HCT116 (cell line): Measurements from ENCODE around the gene EVC. TPM values are rescaled to one million over a fixed set of nuclear protein-coding genes. Genes with fewer than 3 reads are reported as not detected.

Source experiments
- ATAC-seq: fragments of 200-7000 bp; cut with Tn5 transposase; 2 replicates; pipeline ENCODE4 v1.9.1; 2020; ENCODE audit warnings: mild to moderate bottlenecking, moderate library complexity
- BruUV-seq: library from RNA; stranded (reverse); fragments of 400-500 nt; replicated peaks from 2 replicates; lab custom pipeline; 2021; lab: Mats Ljungman, UMichigan
- CTCF ChIA-PET: fragments of 300-600 bp; sonication (Branson Sonifier 250); formaldehyde crosslinking; loops from one replicate; lab custom pipeline; 2021; ENCODE audit warnings: antibody characterized with exemption; lab: Charles Lee
- POLR2A ChIA-PET: fragments of 300-600, 350-600 bp; sonication (Branson Sonifier 250); formaldehyde crosslinking; loops from one replicate; lab custom pipeline; 2021; ENCODE audit warnings: antibody characterized with exemption; lab: Charles Lee
- RAD21 ChIA-PET, 2 experiments: fragments of 300-600 bp; sonication (Branson Sonifier 250); formaldehyde crosslinking; loops; one replicate each; lab custom pipeline; 2023; ENCODE audit warnings: low total read pairs in 2 of 2; ENCODE audit not compliant: uncharacterized antibody in 2 of 2, unreplicated experiment in 2 of 2, low non-redundant PET in 1 of 2; lab: Charles Lee
- DNase-seq: peaks from one replicate; pipeline ENCODE4 v3.0.0-alpha.2; 2010; ENCODE audit warnings: low read depth, low spot score
- H2AFZ ChIP-seq: fragments of 200-600 bp; shearing (Covaris generic), sonication (generic); 2 replicates; pipeline ENCODE4 v1.6.1; 2017; ENCODE audit warnings: low read depth, mixed run types, mixed read lengths, antibody characterized with exemption, low read length; ENCODE audit not compliant: poor library complexity, severe bottlenecking
- H3K27ac ChIP-seq: 2 replicates; pipeline ENCODE4 v1.5.1; 2012; ENCODE audit warnings: low read depth, low read length
- H3K27me3 ChIP-seq: fragments of 200-600 bp; sonication (generic); 2 replicates; pipeline ENCODE4 v1.6.1; 2016; ENCODE audit warnings: mixed run types, low read length, mixed read lengths; ENCODE audit not compliant: insufficient read depth
- H3K36me3 ChIP-seq, 2 experiments: fragments of 200-500 bp in 1 of 2; fragments of 200-600 bp in 1 of 2; sonication (Bioruptor generic) in 1 of 2; sonication (generic) in 1 of 2; 2 replicates each; pipeline versions ENCODE4 v1.5.1 to v1.6.1; 2014 to 2016; ENCODE audit warnings: low read length in 2 of 2, inconsistent platforms in 1 of 2, mixed read lengths in 1 of 2, mixed run types in 1 of 2; ENCODE audit not compliant: insufficient read depth in 2 of 2, control insufficient read depth in 1 of 2
- H3K4me1 ChIP-seq, 2 experiments: fragments of 200-600 bp in 1 of 2; sonication (generic) in 1 of 2; 2 replicates each; pipeline versions ENCODE4 v1.5.1 to v1.6.1; 2012 to 2017; ENCODE audit warnings: low read length in 2 of 2, inconsistent platforms in 1 of 2, mild to moderate bottlenecking in 1 of 2, mixed read lengths in 1 of 2, mixed run types in 1 of 2, moderate library complexity in 1 of 2; ENCODE audit not compliant: insufficient read depth in 2 of 2, control insufficient read depth in 1 of 2
- H3K4me2 ChIP-seq: fragments of 200-600 bp; sonication (generic); 2 replicates; pipeline ENCODE4 v1.6.1; 2017; ENCODE audit warnings: mixed run types, low read length, mixed read lengths
- H3K4me3 ChIP-seq, 2 experiments: fragments of 200-600 bp in 1 of 2; sonication (generic) in 1 of 2; replicated peaks in 1 of 2; 2 replicates each; pipeline ENCODE4 v1.5.1; 2011 to 2016; ENCODE audit warnings: low read length in 2 of 2, control low read depth in 1 of 2, low read depth in 1 of 2, mild to moderate bottlenecking in 1 of 2, mixed read lengths in 1 of 2, mixed run types in 1 of 2
- H3K79me2 ChIP-seq: fragments of 200-600 bp; sonication (generic); 2 replicates; pipeline ENCODE4 v1.6.1; 2017; ENCODE audit warnings: mild to moderate bottlenecking, mixed run types, low read length, moderate library complexity, mixed read lengths; ENCODE audit not compliant: insufficient read depth
- H3K9ac ChIP-seq: fragments of 200-600 bp; sonication (generic); 2 replicates; pipeline ENCODE4 v1.6.1; 2016; ENCODE audit warnings: low read length, mixed read lengths
- H3K9me2 ChIP-seq: fragments of 200-600 bp; sonication (generic), shearing (Covaris generic); 2 replicates; pipeline ENCODE4 v1.6.1; 2017; ENCODE audit warnings: mixed run types, mild to moderate bottlenecking, moderate library complexity; ENCODE audit not compliant: insufficient read depth
- H3K9me3 ChIP-seq, 2 experiments: fragments of 200-500 bp in 1 of 2; fragments of 200-600 bp in 1 of 2; sonication (Bioruptor generic) in 1 of 2; sonication (generic) in 1 of 2; 2 replicates each; pipeline ENCODE4 v1.6.1; 2014 to 2017; ENCODE audit warnings: low read length in 2 of 2, mixed read lengths in 2 of 2, inconsistent platforms in 1 of 2, low read depth in 1 of 2, mild to moderate bottlenecking in 1 of 2, mixed run types in 1 of 2, moderate library complexity in 1 of 2; ENCODE audit not compliant: control insufficient read depth in 1 of 2, insufficient read depth in 1 of 2
- H4K20me1 ChIP-seq: fragments of 200-600 bp; sonication (generic), shearing (Covaris generic); 2 replicates; pipeline ENCODE4 v1.6.1; 2017; ENCODE audit warnings: mixed run types, mild to moderate bottlenecking, moderate library complexity; ENCODE audit not compliant: insufficient read depth
- ATF3 ChIP-seq: IDR thresholded peaks from 2 replicates; pipeline ENCODE4 v1.6.1; 2012
- CEBPB ChIP-seq: IDR thresholded peaks from 2 replicates; pipeline ENCODE4 v1.6.1; 2012; ENCODE audit warnings: low read depth
- CTCF ChIP-seq, 3 experiments: fragments of 200-600 bp in 1 of 3; sonication (generic) in 1 of 3; IDR thresholded peaks in 2 of 3; conservative IDR thresholded peaks in 1 of 3; 2 replicates each; pipeline ENCODE4 v1.5.1; 2012 to 2017; ENCODE audit warnings: low read depth in 2 of 3, low read length in 2 of 3, antibody characterized with exemption in 1 of 3, borderline replicate concordance in 1 of 3, control low read depth in 1 of 3, mild to moderate bottlenecking in 1 of 3, mixed read lengths in 1 of 3, mixed run types in 1 of 3, moderate library complexity in 1 of 3; ENCODE audit not compliant: insufficient read depth in 1 of 3
- EZH2phosphoT487 ChIP-seq: fragments of 200-600 bp; IDR thresholded peaks from 2 replicates; pipeline ENCODE4 v1.6.1; 2018; ENCODE audit warnings: antibody characterized with exemption, borderline replicate concordance
- FOSL1 ChIP-seq: IDR thresholded peaks from 2 replicates; pipeline ENCODE4 v1.6.1; 2012; ENCODE audit warnings: low read depth
- MAX ChIP-seq: IDR thresholded peaks from 2 replicates; pipeline ENCODE4 v1.6.1; 2012
- RAD21 ChIP-seq: IDR thresholded peaks from 2 replicates; pipeline ENCODE4 v1.6.1; 2012; ENCODE audit warnings: low read depth, mild to moderate bottlenecking
- SIN3A ChIP-seq: IDR thresholded peaks from 2 replicates; pipeline ENCODE4 v1.6.1; 2012; ENCODE audit warnings: low read depth
- SP1 ChIP-seq: IDR thresholded peaks from 2 replicates; pipeline ENCODE4 v1.6.1; 2012; ENCODE audit warnings: low read depth
- SRF ChIP-seq: IDR thresholded peaks from 2 replicates; pipeline ENCODE4 v1.6.1; 2012; ENCODE audit warnings: low read depth
- TCF7L2 ChIP-seq: IDR thresholded peaks from 2 replicates; pipeline ENCODE4 v1.7.0; 2011; ENCODE audit warnings: borderline replicate concordance, inconsistent platforms; ENCODE audit not compliant: insufficient read depth, insufficient read length; ENCODE audit errors: extremely low read depth
- ZFX ChIP-seq: fragments of 450-650 bp; IDR thresholded peaks from 2 replicates; pipeline ENCODE4 v1.6.1; 2017
- intact Hi-C: fragments of 100-400 bp; cut with micrococcal nuclease; formaldehyde crosslinking; loops from 2 replicates; pipeline ENCODE4 v1.10.0; 2022
- total RNA-seq: library from RNA; stranded (reverse); gene quantifications from one replicate; pipeline ENCODE4 v1.2.1, GENCODE V29; 2021; ENCODE audit not compliant: unreplicated experiment

The EVC gene
- total RNA-seq, 1 experiment from 2014 or later: 0.15 TPM

GRCh38 chr4:5772528-5773270, 61.7 kb downstream of the EVC start:
- ChIA-PET POLR2A (interaction anchor here (1.3 kb wide), 1 partner anchor 19 kb away, joined by 6 read pairs; no protein-coding TSS in a partner anchor), RAD21 (no interaction called here)
- H4K20me1 ChIP-seq: no peaks in the 10 kb centered on the region
- peaks cover 0 to 6% of the 10 kb centered on the region in 2 experiments; a peak in 1 of 4 replicates for H3K4me1 ChIP-seq
- BruUV-seq: no TSS peak
- DNase-seq (no peak), ATAC-seq (no peak)
- H3K4me3 ChIP-seq: no peak overlapping the region
- H2AFZ ChIP-seq: no peak overlapping the region
- no peaks in the 10 kb centered on the region; a peak in 1 of 4 replicates for H3K9me3 ChIP-seq
- intact Hi-C loops: no loop called here
- no peak overlapping the region for H3K27ac ChIP-seq
- no peaks in the 10 kb centered on the region for H3K79me2 ChIP-seq
- no peak overlapping the region for H3K4me2 ChIP-seq
- H3K9ac ChIP-seq: no peak overlapping the region
- TF ChIP-seq EZH2phosphoT487 (no peak), CEBPB (no peak), RAD21 (no peak), MAX (no peak), ZFX (no peak)
- TF ChIP-seq, all 23 proteins: peak for 0
- Histone ChIP-seq H3K9me2 (no peaks in the 10 kb centered on the region), H3K36me3 (no peaks in the 10 kb centered on the region), H3K27me3 (no peaks in the 10 kb centered on the region)
- CTCF ChIA-PET: no interaction called here

GRCh38 chr4:5773271-5773555, 62.2 kb downstream of the EVC start:
- no peak overlapping the region for H3K9ac ChIP-seq
- no peaks in the 10 kb centered on the region for H3K36me3 ChIP-seq
- H3K4me2 ChIP-seq: no peak overlapping the region
- POLR2A ChIA-PET: no interaction called here
- no peak overlapping the region for H3K4me3 ChIP-seq
- H3K9me3 ChIP-seq: no peaks in the 10 kb centered on the region; a peak in 1 of 4 replicates
- CTCF ChIA-PET: no interaction called here
- H3K27ac ChIP-seq: no peak overlapping the region
- H4K20me1 ChIP-seq: no peaks in the 10 kb centered on the region
- peaks cover 0 to 6% of the 10 kb centered on the region in 2 experiments; a peak in 1 of 4 replicates for H3K4me1 ChIP-seq
- ATAC-seq (no peak), DNase-seq (no peak)
- intact Hi-C loops: no loop called here
- no peaks in the 10 kb centered on the region for H3K9me2 ChIP-seq
- H3K27me3 ChIP-seq: no peaks in the 10 kb centered on the region
- no peaks in the 10 kb centered on the region for H3K79me2 ChIP-seq
- RAD21 ChIA-PET: no interaction called here
- no TSS peak for BruUV-seq
- TF ChIP-seq FOSL1 (no peak), ATF3 (no peak), CTCF (IDR thresholded peaks at IDR 0.05 in 2 of 3, conservative IDR thresholded peaks at IDR 0.05 in 1 of 3; ENCODE audit: borderline replicate concordance in 1 of 3, insufficient read depth in 1 of 3, low read depth in 2 of 3, low read length in 2 of 3) (no peak), ZFX (no peak), SRF (no peak), MAX (no peak), TCF7L2 (no peak), SIN3A (no peak), CEBPB (no peak), SP1 (no peak)
- H2AFZ ChIP-seq: no peak overlapping the region
